Testis (tissue), 2 donors: Measurements from ENCODE around the gene DTNB.

Experiments
- POLR2A ChIP-seq: fragments of 450-650 bp; IDR thresholded peaks from one replicate; pipeline ENCODE4 v1.6.1; 2017; ENCODE audit warnings: antibody characterized with exemption, mild to moderate bottlenecking, moderate library complexity
- TF ChIP-seq, protein P1 (sequence below), 3 experiments: fragments of 450-650 bp in 2 of 3; fragments of 200-600 bp in 1 of 3; sonication (generic) in 1 of 3; IDR thresholded peaks; one replicate each; pipeline ENCODE4 v1.5.1; 2016 to 2019; ENCODE audit warnings: antibody characterized with exemption in 3 of 3, mild to moderate bottlenecking in 2 of 3, moderate library complexity in 1 of 3

DNA sequence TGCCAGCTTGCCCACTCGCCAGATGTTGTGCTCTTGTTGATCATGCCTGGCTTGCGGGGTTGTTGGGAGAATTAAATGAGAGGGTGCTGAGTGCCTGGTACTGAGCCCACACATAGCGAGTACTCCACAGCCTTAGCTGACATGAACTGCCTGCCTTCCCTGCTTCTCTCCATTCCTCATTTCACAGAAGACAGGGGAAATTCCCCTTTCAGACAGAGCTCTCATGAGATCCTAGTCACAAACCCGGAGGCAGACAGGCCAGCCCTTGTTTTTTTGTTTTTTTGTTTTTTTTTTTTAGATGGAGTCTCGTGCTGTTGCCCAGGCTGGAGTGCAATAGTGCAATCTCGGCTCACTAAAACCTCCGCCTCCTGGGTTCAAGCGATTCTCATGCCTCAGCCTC, 314.5 kb downstream of the DTNB start:
- TF ChIP-seq, protein P1, sequence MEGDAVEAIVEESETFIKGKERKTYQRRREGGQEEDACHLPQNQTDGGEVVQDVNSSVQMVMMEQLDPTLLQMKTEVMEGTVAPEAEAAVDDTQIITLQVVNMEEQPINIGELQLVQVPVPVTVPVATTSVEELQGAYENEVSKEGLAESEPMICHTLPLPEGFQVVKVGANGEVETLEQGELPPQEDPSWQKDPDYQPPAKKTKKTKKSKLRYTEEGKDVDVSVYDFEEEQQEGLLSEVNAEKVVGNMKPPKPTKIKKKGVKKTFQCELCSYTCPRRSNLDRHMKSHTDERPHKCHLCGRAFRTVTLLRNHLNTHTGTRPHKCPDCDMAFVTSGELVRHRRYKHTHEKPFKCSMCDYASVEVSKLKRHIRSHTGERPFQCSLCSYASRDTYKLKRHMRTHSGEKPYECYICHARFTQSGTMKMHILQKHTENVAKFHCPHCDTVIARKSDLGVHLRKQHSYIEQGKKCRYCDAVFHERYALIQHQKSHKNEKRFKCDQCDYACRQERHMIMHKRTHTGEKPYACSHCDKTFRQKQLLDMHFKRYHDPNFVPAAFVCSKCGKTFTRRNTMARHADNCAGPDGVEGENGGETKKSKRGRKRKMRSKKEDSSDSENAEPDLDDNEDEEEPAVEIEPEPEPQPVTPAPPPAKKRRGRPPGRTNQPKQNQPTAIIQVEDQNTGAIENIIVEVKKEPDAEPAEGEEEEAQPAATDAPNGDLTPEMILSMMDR (IDR thresholded peaks at IDR 0.05): no peak
- no peak for TF ChIP-seq POLR2A
